Ishikawa (cell line): Measurements from ENCODE around the gene FRK.

Experiments
- CEBPB ChIP-seq: IDR thresholded peaks from 2 replicates; pipeline ENCODE4 v1.6.1; 2012
- CREB1 ChIP-seq: IDR thresholded peaks from 2 replicates; pipeline ENCODE4 v1.6.1; 2012; ENCODE audit warnings: low read depth
- EGR1 ChIP-seq: IDR thresholded peaks from 2 replicates; pipeline ENCODE4 v1.6.1; 2012
- EP300 ChIP-seq: IDR thresholded peaks from 2 replicates; pipeline ENCODE4 v1.6.1; 2012; ENCODE audit warnings: borderline replicate concordance
- FOXM1 ChIP-seq: IDR thresholded peaks from 2 replicates; pipeline ENCODE4 v1.6.1; 2012; ENCODE audit warnings: low read depth, borderline replicate concordance
- MAX ChIP-seq: IDR thresholded peaks from 2 replicates; pipeline ENCODE4 v1.6.1; 2012
- NFIC ChIP-seq: IDR thresholded peaks from 2 replicates; pipeline ENCODE4 v1.6.1; 2012
- RAD21 ChIP-seq: IDR thresholded peaks from 2 replicates; pipeline ENCODE4 v1.6.1; 2012; ENCODE audit warnings: low read depth
- REST ChIP-seq: IDR thresholded peaks from 2 replicates; pipeline ENCODE4 v1.6.1; 2012; ENCODE audit warnings: low read depth, mild to moderate bottlenecking
- TAF1 ChIP-seq: IDR thresholded peaks from 2 replicates; pipeline ENCODE4 v1.6.1; 2012; ENCODE audit warnings: low read depth, mild to moderate bottlenecking
- TCF12 ChIP-seq: IDR thresholded peaks from 2 replicates; pipeline ENCODE4 v1.6.1; 2012; ENCODE audit warnings: low read depth
- TEAD4 ChIP-seq: IDR thresholded peaks from 2 replicates; pipeline ENCODE4 v1.6.1; 2012
- USF1 ChIP-seq: IDR thresholded peaks from 2 replicates; pipeline ENCODE4 v1.6.1; 2012
- YY1 ChIP-seq: IDR thresholded peaks from 2 replicates; pipeline ENCODE4 v1.6.1; 2012; ENCODE audit warnings: low read depth
- ZBTB7A ChIP-seq: IDR thresholded peaks from 2 replicates; pipeline ENCODE4 v1.6.1; 2012; ENCODE audit warnings: low read depth

Gene FRK

GRCh38 chr6:116083052-116083451, 22.4 kb upstream of the FRK start:
- TF ChIP-seq FOXM1 (no peak), TCF12 (no peak), USF1 (no peak), CREB1 (no peak), TAF1 (no peak), CEBPB (no peak), MAX (no peak)

GRCh38 chr6:116078945-116079344, 18.3 kb upstream of the FRK start:
- TF ChIP-seq MAX (no peak), EGR1 (no peak), CEBPB (no peak), REST (no peak), USF1 (no peak)

GRCh38 chr6:116078522-116078921, 17.8 kb upstream of the FRK start:
- TF ChIP-seq EGR1 (no peak), REST (no peak), TCF12 (no peak), TAF1 (no peak), EP300 (no peak), FOXM1 (no peak), CEBPB (no peak), YY1 (no peak), RAD21 (no peak), CREB1 (no peak), NFIC (no peak), USF1 (no peak)

GRCh38 chr6:116074732-116075390, 14.2 kb upstream of the FRK start:
- TF ChIP-seq TCF12 (no peak), ZBTB7A (no peak), RAD21 (no peak), EGR1 (no peak), TEAD4 (no peak), CEBPB (no peak), YY1 (no peak), NFIC (no peak), REST (no peak), CREB1 (no peak), FOXM1 (no peak), EP300 (no peak)
